Measurements from ENCODE around the gene PLCL2. TPM values are rescaled to one million over a fixed set of nuclear protein-coding genes. Genes with fewer than 3 reads are reported as not detected.
A peak's percentile ranks its signal among the peaks of the same experiment; 100 is the strongest.

Gene PLCL2
- total and polyA plus RNA-seq, 12 donors = 4.5 to 44.0 (median 27.1) TPM

GRCh38 chr3:16838561-16838960 lies 46.2 kb upstream of the PLCL2 start:
- Histone ChIP-seq H3K4me1 (replicated peaks in 1 of 2) (peaks cover 16 to 35% of the 10 kb centered on the region in 2 donors), H3K4me3 (no peak overlapping the region), H3K9me3 (replicated peaks in 1 of 3) (no peaks in the 10 kb centered on the region), H3K27ac (peak overlapping the region in 2 of 5 donors; percentile 22 to 26), H3K36me3 (replicated peaks in 1 of 2) (no peaks in the 10 kb centered on the region), H3K27me3 (no peaks in the 10 kb centered on the region)
- TF ChIP-seq CTCF (IDR thresholded peaks at IDR 0.05) = no peak
- no peak for TF ChIP-seq POLR2A (IDR thresholded peaks at IDR 0.05)
- DNase-seq = peak in 6 of 7 donors; percentile 54 to 79 (median 57)
- 14 to 32% (median 23%) methylated on average over 1 of the region's 1 CpG for WGBS, 4 donors
- intact Hi-C loops (cut with DNase I) = no loop called here

GRCh38 chr3:16839271-16840100 lies 45.3 kb upstream of the PLCL2 start:
- TF ChIP-seq POLR2A (IDR thresholded peaks at IDR 0.05) = no peak
- TF ChIP-seq CTCF (IDR thresholded peaks at IDR 0.05) = no peak
- WGBS, 4 donors = 82 to 84% (median 83%) methylated on average over 10 of the region's 10 CpGs

GRCh38 chr3:16840101-16840424 lies 44.7 kb upstream of the PLCL2 start:
- intact Hi-C loops (cut with DNase I) = no loop called here
- Histone ChIP-seq H3K4me3 (no peak overlapping the region), H3K4me1 (replicated peaks in 1 of 2) (peaks cover 16 to 35% of the 10 kb centered on the region in 2 donors), H3K9me3 (replicated peaks in 1 of 3) (no peaks in the 10 kb centered on the region), H3K27me3 (no peaks in the 10 kb centered on the region), H3K36me3 (replicated peaks in 1 of 2) (no peaks in the 10 kb centered on the region), H3K27ac (no peak overlapping the region)
- TF ChIP-seq POLR2A (IDR thresholded peaks at IDR 0.05) = no peak
- TF ChIP-seq CTCF (IDR thresholded peaks at IDR 0.05) = no peak
- no peak for DNase-seq
- 87 to 93% (median 89%) methylated on average over 1 of the region's 1 CpG for WGBS, 4 donors

More at GRCh38 chr3:16839271-16840100, 45.3 kb upstream of the PLCL2 start:
- Histone ChIP-seq H3K9me3 (replicated peaks in 1 of 3) (no peaks in the 10 kb centered on the region), H3K27me3 (no peaks in the 10 kb centered on the region), H3K4me1 (replicated peaks in 1 of 2) (peaks cover 16 to 35% of the 10 kb centered on the region in 2 donors), H3K36me3 (replicated peaks in 1 of 2) (no peaks in the 10 kb centered on the region), H3K27ac (no peak overlapping the region), H3K4me3 (no peak overlapping the region)
- no peak for DNase-seq
- intact Hi-C loops (cut with DNase I) = no loop called here

GRCh38 chr3:16841041-16841753 lies 43.6 kb upstream of the PLCL2 start:
- 29 to 41% (median 35%) methylated on average over 7 of the region's 7 CpGs for WGBS, 4 donors
- TF ChIP-seq POLR2A (IDR thresholded peaks at IDR 0.05) = no peak
- no peak for TF ChIP-seq CTCF (IDR thresholded peaks at IDR 0.05)
- Histone ChIP-seq H3K4me3 (peak overlapping the region in 1 of 4 donors; percentile 59), H3K27me3 (no peaks in the 10 kb centered on the region), H3K36me3 (replicated peaks in 1 of 2) (no peaks in the 10 kb centered on the region), H3K9me3 (replicated peaks in 1 of 3) (no peaks in the 10 kb centered on the region), H3K27ac (peak overlapping the region in 2 of 5 donors; percentile 17 to 66), H3K4me1 (replicated peaks in 1 of 2) (peaks cover 16 to 35% of the 10 kb centered on the region in 2 donors)
- DNase-seq = no peak
- intact Hi-C loops (cut with DNase I) = no loop called here
